WTC11 (cell line): ENCODE data around the gene EML6. TPM values are rescaled to one million over a fixed set of nuclear protein-coding genes. Genes with fewer than 3 reads are reported as not detected.

Source experiments
- ATAC-seq: fragments of 200-7000 bp; cut with Tn5 transposase; 2 replicates; pipeline ENCODE4 v1.10.0; 2021; ENCODE audit warnings: mild to moderate bottlenecking, moderate library complexity
- CTCF ChIA-PET: fragments of 300-600 bp; sonication (Branson Sonifier 250); formaldehyde crosslinking; loops from one replicate; lab custom pipeline; 2021; ENCODE audit warnings: antibody characterized with exemption; lab: Charles Lee
- POLR2A ChIA-PET: fragments of 350-600 bp; sonication (Branson Sonifier 250); formaldehyde crosslinking; loops from one replicate; lab custom pipeline; 2021; ENCODE audit warnings: antibody characterized with exemption; lab: Charles Lee
- DNase-seq: peaks from one replicate; pipeline ENCODE4 v3.0.0; 2021; ENCODE audit warnings: low spot score
- H3K27ac Mint-ChIP-seq: 2 replicates; pipeline ENCODE4 v1.8.0; 2021; ENCODE audit warnings: mixed read lengths
- H3K27me3 Mint-ChIP-seq: 2 replicates; pipeline ENCODE4 v1.8.0; 2021; ENCODE audit warnings: low read depth, mild to moderate bottlenecking, moderate library complexity, mixed read lengths
- H3K36me3 Mint-ChIP-seq: 2 replicates; pipeline ENCODE4 v1.8.0; 2021; ENCODE audit warnings: mixed read lengths
- H3K4me1 Mint-ChIP-seq: 2 replicates; pipeline ENCODE4 v1.8.0; 2022; ENCODE audit warnings: mixed read lengths
- H3K4me3 Mint-ChIP-seq: 2 replicates; pipeline ENCODE4 v1.8.0; 2021; ENCODE audit warnings: mild to moderate bottlenecking, moderate library complexity, mixed read lengths
- H3K9me3 Mint-ChIP-seq: 2 replicates; pipeline ENCODE4 v1.8.0; 2021; ENCODE audit warnings: mixed read lengths
- AFF4 ChIP-seq: sonication (generic); formaldehyde crosslinking; IDR thresholded peaks from 2 replicates; pipeline ENCODE4 v1.8.1; 2023; ENCODE audit warnings: mild to moderate bottlenecking, missing genetic modification reagents, borderline replicate concordance
- FOXP1 ChIP-seq: sonication (generic); formaldehyde crosslinking; IDR thresholded peaks from 2 replicates; pipeline ENCODE4 v1.8.0; 2022; ENCODE audit warnings: missing genetic modification reagents, mild to moderate bottlenecking, moderate library complexity, borderline replicate concordance
- MXD4 ChIP-seq: fragments of 250-450 bp; sonication (Bioruptor Pico); IDR thresholded peaks from 2 replicates; pipeline ENCODE4 v1.8.0; 2021; ENCODE audit warnings: mild to moderate bottlenecking, moderate library complexity, borderline replicate concordance
- NFATC4 ChIP-seq: fragments of 250-450 bp; sonication (Bioruptor Pico); IDR thresholded peaks from 2 replicates; pipeline ENCODE4 v1.9.0; 2021; ENCODE audit warnings: mild to moderate bottlenecking
- NR2C2 ChIP-seq: sonication (generic); formaldehyde crosslinking; IDR thresholded peaks from 2 replicates; pipeline ENCODE4 v1.8.0; 2022; ENCODE audit warnings: mild to moderate bottlenecking, missing genetic modification reagents
- STAT6 ChIP-seq: sonication (generic); formaldehyde crosslinking; conservative IDR thresholded peaks from 2 replicates; pipeline ENCODE4 v1.8.1; 2023; ENCODE audit warnings: mild to moderate bottlenecking, low read depth, missing genetic modification reagents, moderate library complexity
- total RNA-seq: library from RNA; stranded (reverse); gene quantifications from 3 replicates; pipeline ENCODE4 v1.2.3, GENCODE V29; 2021
- TF ChIP-seq, protein P1 (sequence below): sonication (generic); formaldehyde crosslinking; IDR thresholded peaks from 2 replicates; pipeline ENCODE4 v1.8.0; 2023; ENCODE audit warnings: mild to moderate bottlenecking, missing genetic modification reagents
- TF ChIP-seq, protein P2 (sequence below): sonication (generic); formaldehyde crosslinking; IDR thresholded peaks from 2 replicates; pipeline ENCODE4 v1.8.0; 2022; ENCODE audit warnings: mild to moderate bottlenecking, missing genetic modification reagents
- TF ChIP-seq, protein P3 (sequence below): sonication (generic); formaldehyde crosslinking; IDR thresholded peaks from 2 replicates; pipeline ENCODE4 v1.8.0; 2022; ENCODE audit warnings: mild to moderate bottlenecking, missing genetic modification reagents
- TF ChIP-seq, protein P4 (sequence below): sonication (generic); formaldehyde crosslinking; conservative IDR thresholded peaks from 2 replicates; pipeline ENCODE4 v1.8.1; 2022; ENCODE audit warnings: mild to moderate bottlenecking, missing genetic modification reagents

EML6 gene
- total RNA-seq, 1 experiment from 2014 or later = 2.1 TPM

GRCh38 chr2:54867457-54867856 lies 144.0 kb downstream of the EML6 start (continued):
- TF ChIP-seq, protein P1, sequence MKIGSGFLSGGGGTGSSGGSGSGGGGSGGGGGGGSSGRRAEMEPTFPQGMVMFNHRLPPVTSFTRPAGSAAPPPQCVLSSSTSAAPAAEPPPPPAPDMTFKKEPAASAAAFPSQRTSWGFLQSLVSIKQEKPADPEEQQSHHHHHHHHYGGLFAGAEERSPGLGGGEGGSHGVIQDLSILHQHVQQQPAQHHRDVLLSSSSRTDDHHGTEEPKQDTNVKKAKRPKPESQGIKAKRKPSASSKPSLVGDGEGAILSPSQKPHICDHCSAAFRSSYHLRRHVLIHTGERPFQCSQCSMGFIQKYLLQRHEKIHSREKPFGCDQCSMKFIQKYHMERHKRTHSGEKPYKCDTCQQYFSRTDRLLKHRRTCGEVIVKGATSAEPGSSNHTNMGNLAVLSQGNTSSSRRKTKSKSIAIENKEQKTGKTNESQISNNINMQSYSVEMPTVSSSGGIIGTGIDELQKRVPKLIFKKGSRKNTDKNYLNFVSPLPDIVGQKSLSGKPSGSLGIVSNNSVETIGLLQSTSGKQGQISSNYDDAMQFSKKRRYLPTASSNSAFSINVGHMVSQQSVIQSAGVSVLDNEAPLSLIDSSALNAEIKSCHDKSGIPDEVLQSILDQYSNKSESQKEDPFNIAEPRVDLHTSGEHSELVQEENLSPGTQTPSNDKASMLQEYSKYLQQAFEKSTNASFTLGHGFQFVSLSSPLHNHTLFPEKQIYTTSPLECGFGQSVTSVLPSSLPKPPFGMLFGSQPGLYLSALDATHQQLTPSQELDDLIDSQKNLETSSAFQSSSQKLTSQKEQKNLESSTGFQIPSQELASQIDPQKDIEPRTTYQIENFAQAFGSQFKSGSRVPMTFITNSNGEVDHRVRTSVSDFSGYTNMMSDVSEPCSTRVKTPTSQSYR = no peak
- TF ChIP-seq, protein P2, sequence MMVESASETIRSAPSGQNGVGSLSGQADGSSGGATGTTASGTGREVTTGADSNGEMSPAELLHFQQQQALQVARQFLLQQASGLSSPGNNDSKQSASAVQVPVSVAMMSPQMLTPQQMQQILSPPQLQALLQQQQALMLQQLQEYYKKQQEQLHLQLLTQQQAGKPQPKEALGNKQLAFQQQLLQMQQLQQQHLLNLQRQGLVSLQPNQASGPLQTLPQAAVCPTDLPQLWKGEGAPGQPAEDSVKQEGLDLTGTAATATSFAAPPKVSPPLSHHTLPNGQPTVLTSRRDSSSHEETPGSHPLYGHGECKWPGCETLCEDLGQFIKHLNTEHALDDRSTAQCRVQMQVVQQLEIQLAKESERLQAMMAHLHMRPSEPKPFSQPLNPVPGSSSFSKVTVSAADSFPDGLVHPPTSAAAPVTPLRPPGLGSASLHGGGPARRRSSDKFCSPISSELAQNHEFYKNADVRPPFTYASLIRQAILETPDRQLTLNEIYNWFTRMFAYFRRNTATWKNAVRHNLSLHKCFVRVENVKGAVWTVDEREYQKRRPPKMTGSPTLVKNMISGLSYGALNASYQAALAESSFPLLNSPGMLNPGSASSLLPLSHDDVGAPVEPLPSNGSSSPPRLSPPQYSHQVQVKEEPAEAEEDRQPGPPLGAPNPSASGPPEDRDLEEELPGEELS = no peak
- TF ChIP-seq, protein P3, sequence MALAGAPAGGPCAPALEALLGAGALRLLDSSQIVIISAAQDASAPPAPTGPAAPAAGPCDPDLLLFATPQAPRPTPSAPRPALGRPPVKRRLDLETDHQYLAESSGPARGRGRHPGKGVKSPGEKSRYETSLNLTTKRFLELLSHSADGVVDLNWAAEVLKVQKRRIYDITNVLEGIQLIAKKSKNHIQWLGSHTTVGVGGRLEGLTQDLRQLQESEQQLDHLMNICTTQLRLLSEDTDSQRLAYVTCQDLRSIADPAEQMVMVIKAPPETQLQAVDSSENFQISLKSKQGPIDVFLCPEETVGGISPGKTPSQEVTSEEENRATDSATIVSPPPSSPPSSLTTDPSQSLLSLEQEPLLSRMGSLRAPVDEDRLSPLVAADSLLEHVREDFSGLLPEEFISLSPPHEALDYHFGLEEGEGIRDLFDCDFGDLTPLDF = no peak
- TF ChIP-seq NFATC4 (CRISPR knock-in tag) = no peak

- no peaks in the 10 kb centered on the region for H3K9me3 Mint-ChIP-seq
- no peak for ATAC-seq
- DNase-seq = no peak
- TF ChIP-seq, protein P4, sequence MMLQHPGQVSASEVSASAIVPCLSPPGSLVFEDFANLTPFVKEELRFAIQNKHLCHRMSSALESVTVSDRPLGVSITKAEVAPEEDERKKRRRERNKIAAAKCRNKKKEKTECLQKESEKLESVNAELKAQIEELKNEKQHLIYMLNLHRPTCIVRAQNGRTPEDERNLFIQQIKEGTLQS (CRISPR knock-in tag) = no peak
- TF ChIP-seq AFF4 (CRISPR knock-in tag) = no peak
- no peak for TF ChIP-seq FOXP1 (CRISPR knock-in tag)
- no peak for TF ChIP-seq MXD4 (CRISPR knock-in tag)
- no peak for TF ChIP-seq STAT6 (CRISPR knock-in tag)
- TF ChIP-seq NR2C2 (CRISPR knock-in tag) = no peak
- no peaks in the 10 kb centered on the region; the same call in 1 of the 2 replicates for H3K27me3 Mint-ChIP-seq
- ChIA-PET CTCF (no interaction called here), POLR2A (no interaction called here)
- H3K4me1 Mint-ChIP-seq = no peaks in the 10 kb centered on the region
- H3K27ac Mint-ChIP-seq = no peak overlapping the region
- H3K36me3 Mint-ChIP-seq = no peaks in the 10 kb centered on the region
- H3K4me3 Mint-ChIP-seq = no peak overlapping the region
These were observed 148.1 kb downstream of the EML6 start for GRCh38 chr2:54871457-54872107.
